Ascending aorta (tissue), 2 donors: ENCODE measurements around the gene GABBR2. TPM values are rescaled to one million over a fixed set of nuclear protein-coding genes. Genes with fewer than 3 reads are reported as not detected.
A peak's percentile ranks its signal among the peaks of the same experiment; 100 is the strongest.

Source experiments
- DNase-seq, 2 donors: peaks; one replicate each; pipeline ENCODE4 v3.0.0-alpha.2; 2019; ENCODE audit warnings: low spot score in 2 of 2
- H3K27ac ChIP-seq, 2 donors: fragments of 200-600 bp; sonication (generic); one replicate each; pipeline ENCODE4 v1.5.1; 2016 to 2017; ENCODE audit warnings: mild to moderate bottlenecking in 1 of 2
- H3K27me3 ChIP-seq: fragments of 200-600 bp; sonication (generic); one replicate; pipeline ENCODE4 v1.5.1; 2017
- H3K36me3 ChIP-seq, 2 donors: fragments of 200-600 bp; sonication (generic); one replicate each; pipeline ENCODE4 v1.5.1; 2016
- H3K4me1 ChIP-seq, 2 donors: fragments of 200-600 bp; sonication (generic); one replicate each; pipeline ENCODE4 v1.5.1; 2016 to 2017; ENCODE audit warnings: mild to moderate bottlenecking in 1 of 2
- H3K4me3 ChIP-seq, 2 donors: fragments of 200-600 bp; sonication (generic); one replicate each; pipeline ENCODE4 v1.5.1; 2016 to 2017; ENCODE audit warnings: mild to moderate bottlenecking in 1 of 2
- H3K9me3 ChIP-seq, 2 donors: fragments of 200-600 bp; sonication (generic); one replicate each; pipeline ENCODE4 v1.5.1; 2016
- CTCF ChIP-seq, 3 experiments: fragments of 200-600 bp in 2 of 3; fragments of 450-650 bp in 1 of 3; sonication (generic) in 2 of 3; IDR thresholded peaks; one replicate each; pipeline ENCODE4 v1.5.1; 2016 to 2019; ENCODE audit warnings: antibody characterized with exemption in 3 of 3, mild to moderate bottlenecking in 1 of 3, moderate library complexity in 1 of 3
- intact Hi-C: fragments of 100-400 bp; cut with DNase I; formaldehyde crosslinking; loops from one replicate; pipeline ENCODE4 v1.15.1; 2023
- total RNA-seq: library from RNA; depleted of rRNA; stranded (reverse); fragments of >200 nt; gene quantifications from one replicate; pipeline ENCODE4 v1.1.0, GENCODE V29; 2016

GABBR2 gene
- total RNA-seq, 1 donor from 2014 or later = not detected

- TF ChIP-seq CTCF (IDR thresholded peaks at IDR 0.05) = no peak
- no peak for DNase-seq
- Histone ChIP-seq H3K27ac (no peak overlapping the region), H3K4me3 (no peak overlapping the region), H3K4me1 (no peaks in the 10 kb centered on the region), H3K36me3 (no peaks in the 10 kb centered on the region), H3K27me3 (no peaks in the 10 kb centered on the region), H3K9me3 (no peaks in the 10 kb centered on the region)
- intact Hi-C loops = loop anchor here (5.0 kb wide), 1 partner anchor 458 kb away; no protein-coding TSS in a partner anchor
Observed at GRCh38 chr9:98318834-98319478, 389.8 kb downstream of the GABBR2 start.

- H3K4me1 ChIP-seq = no peaks in the 10 kb centered on the region
- intact Hi-C loops = loop anchor here (5.0 kb wide), 1 partner anchor 459 kb away; no protein-coding TSS in a partner anchor
- DNase-seq = no peak
- no peaks in the 10 kb centered on the region for H3K36me3 ChIP-seq
- no peaks in the 10 kb centered on the region for H3K27me3 ChIP-seq
- H3K9me3 ChIP-seq = no peaks in the 10 kb centered on the region
- no peak overlapping the region for H3K27ac ChIP-seq
- H3K4me3 ChIP-seq = no peak overlapping the region
- TF ChIP-seq CTCF (IDR thresholded peaks at IDR 0.05) = no peak
Observed at GRCh38 chr9:98318041-98318790, 390.5 kb downstream of the GABBR2 start.

GRCh38 chr9:98317134-98317857, 391.4 kb downstream of the GABBR2 start:
- H3K4me1 ChIP-seq = no peaks in the 10 kb centered on the region
- H3K4me3 ChIP-seq = no peak overlapping the region
- intact Hi-C loops = loop anchor here (5.0 kb wide), 1 partner anchor 460 kb away; no protein-coding TSS in a partner anchor
- H3K9me3 ChIP-seq = no peaks in the 10 kb centered on the region
- H3K27me3 ChIP-seq = no peaks in the 10 kb centered on the region
- no peaks in the 10 kb centered on the region for H3K36me3 ChIP-seq
- TF ChIP-seq CTCF (IDR thresholded peaks at IDR 0.05) = no peak
- DNase-seq = no peak
- no peak overlapping the region for H3K27ac ChIP-seq

- no peak for DNase-seq
- H3K27ac ChIP-seq = no peak overlapping the region
- intact Hi-C loops = loop anchor here (5.0 kb wide), 1 partner anchor 461 kb away; no protein-coding TSS in a partner anchor
- H3K4me3 ChIP-seq = no peak overlapping the region
- H3K9me3 ChIP-seq = no peaks in the 10 kb centered on the region
- H3K4me1 ChIP-seq = no peaks in the 10 kb centered on the region
- TF ChIP-seq CTCF (IDR thresholded peaks at IDR 0.05) = no peak
- no peaks in the 10 kb centered on the region for H3K36me3 ChIP-seq
- no peaks in the 10 kb centered on the region for H3K27me3 ChIP-seq
Observed at GRCh38 chr9:98316445-98317133, 392.1 kb downstream of the GABBR2 start.

GRCh38 chr9:98315551-98316060, 393.1 kb downstream of the GABBR2 start:
- peak in 1 of 2 donors; percentile 79 for DNase-seq
- intact Hi-C loops = loop anchor here (5.0 kb wide), 1 partner anchor 462 kb away; no protein-coding TSS in a partner anchor
- H3K27me3 ChIP-seq = no peaks in the 10 kb centered on the region
- no peaks in the 10 kb centered on the region for H3K9me3 ChIP-seq
- no peak overlapping the region for H3K27ac ChIP-seq
- peak; percentile 65 to 84 (median 71) for TF ChIP-seq CTCF (IDR thresholded peaks at IDR 0.05)
- H3K4me1 ChIP-seq = no peaks in the 10 kb centered on the region
- H3K4me3 ChIP-seq = no peak overlapping the region
- H3K36me3 ChIP-seq = no peaks in the 10 kb centered on the region
